GM12878 (cell line): ENCODE measurements around the gene MFAP4.

ENCODE experiments used
- ATF2 ChIP-seq: IDR thresholded peaks from 2 replicates; pipeline ENCODE4 v1.6.1; 2012; ENCODE audit warnings: low read length, inconsistent platforms
- CBX5 ChIP-seq: sonication (generic); IDR thresholded peaks from 2 replicates; pipeline ENCODE4 v1.6.1; 2016; ENCODE audit warnings: low read depth, moderate library complexity, mild to moderate bottlenecking, inconsistent platforms
- CEBPZ ChIP-seq: fragments of 150-350 bp; IDR thresholded peaks from 2 replicates; pipeline ENCODE4 v1.6.1; 2016; ENCODE audit warnings: low read depth, low read length
- ETV6 ChIP-seq, 2 experiments: fragments of 450-650 bp in 1 of 2; IDR thresholded peaks in 1 of 2; conservative IDR thresholded peaks in 1 of 2; 2 replicates each; pipeline ENCODE4 v1.6.1; 2014; ENCODE audit warnings: antibody characterized with exemption in 1 of 2, borderline replicate concordance in 1 of 2, low read depth in 1 of 2, mild to moderate bottlenecking in 1 of 2, moderate library complexity in 1 of 2
- KAT2A ChIP-seq: conservative IDR thresholded peaks from 2 replicates; pipeline ENCODE4 v1.6.1; 2011; ENCODE audit warnings: low read depth, low read length; ENCODE audit not compliant: control insufficient read depth
- RAD21 ChIP-seq: IDR thresholded peaks from 2 replicates; pipeline ENCODE4 v1.6.1; 2011; ENCODE audit warnings: mild to moderate bottlenecking, low read depth, low read length, moderate library complexity; ENCODE audit not compliant: insufficient read depth
- RAD51 ChIP-seq: fragments of 450-650 bp; IDR thresholded peaks from 2 replicates; pipeline ENCODE4 v1.6.1; 2016; ENCODE audit warnings: moderate library complexity, mild to moderate bottlenecking, inconsistent platforms
- ZBTB4 ChIP-seq: fragments of 450-650 bp; formaldehyde crosslinking; IDR thresholded peaks from 2 replicates; pipeline ENCODE4 v1.4.0; 2022; ENCODE audit warnings: mild to moderate bottlenecking, moderate library complexity
- TF ChIP-seq, protein P1 (sequence below), 3 experiments: IDR thresholded peaks in 2 of 3; conservative IDR thresholded peaks in 1 of 3; 2 replicates each; pipeline ENCODE4 v1.5.1; 2011; ENCODE audit warnings: low read depth in 3 of 3, low read length in 3 of 3, mild to moderate bottlenecking in 3 of 3, control low read depth in 2 of 3, moderate library complexity in 2 of 3, inconsistent platforms in 1 of 3, mixed read lengths in 1 of 3; ENCODE audit not compliant: control insufficient read depth in 2 of 3, insufficient read depth in 1 of 3; ENCODE audit errors: extremely low read depth in 1 of 3

- TF ChIP-seq CEBPZ (no peak), ZBTB4 (no peak), RAD21 (no peak), ATF2 (no peak), CBX5 (no peak), RAD51 (no peak), ETV6 (conservative IDR thresholded peaks at IDR 0.05 in 1 of 2, IDR thresholded peaks at IDR 0.05 in 1 of 2; ENCODE audit: borderline replicate concordance in 1 of 2, low read depth in 1 of 2) (no peak), KAT2A (no peak)
- TF ChIP-seq, protein P1, sequence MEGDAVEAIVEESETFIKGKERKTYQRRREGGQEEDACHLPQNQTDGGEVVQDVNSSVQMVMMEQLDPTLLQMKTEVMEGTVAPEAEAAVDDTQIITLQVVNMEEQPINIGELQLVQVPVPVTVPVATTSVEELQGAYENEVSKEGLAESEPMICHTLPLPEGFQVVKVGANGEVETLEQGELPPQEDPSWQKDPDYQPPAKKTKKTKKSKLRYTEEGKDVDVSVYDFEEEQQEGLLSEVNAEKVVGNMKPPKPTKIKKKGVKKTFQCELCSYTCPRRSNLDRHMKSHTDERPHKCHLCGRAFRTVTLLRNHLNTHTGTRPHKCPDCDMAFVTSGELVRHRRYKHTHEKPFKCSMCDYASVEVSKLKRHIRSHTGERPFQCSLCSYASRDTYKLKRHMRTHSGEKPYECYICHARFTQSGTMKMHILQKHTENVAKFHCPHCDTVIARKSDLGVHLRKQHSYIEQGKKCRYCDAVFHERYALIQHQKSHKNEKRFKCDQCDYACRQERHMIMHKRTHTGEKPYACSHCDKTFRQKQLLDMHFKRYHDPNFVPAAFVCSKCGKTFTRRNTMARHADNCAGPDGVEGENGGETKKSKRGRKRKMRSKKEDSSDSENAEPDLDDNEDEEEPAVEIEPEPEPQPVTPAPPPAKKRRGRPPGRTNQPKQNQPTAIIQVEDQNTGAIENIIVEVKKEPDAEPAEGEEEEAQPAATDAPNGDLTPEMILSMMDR (IDR thresholded peaks at IDR 0.05 in 2 of 3, conservative IDR thresholded peaks at IDR 0.05 in 1 of 3; ENCODE audit: control insufficient read depth in 2 of 3, extremely low read depth in 1 of 3, insufficient read depth in 1 of 3, low read depth in 3 of 3, low read length in 3 of 3) = no peak
These were observed 27.8 kb downstream of the MFAP4 start for GRCh38 chr17:19359151-19359550.
